ENCODE data around the gene CGREF1.

GRCh38 chr2:27108221-27108620 is 10.7 kb downstream of the CGREF1 start:
- TF ChIP-seq, protein P1, sequence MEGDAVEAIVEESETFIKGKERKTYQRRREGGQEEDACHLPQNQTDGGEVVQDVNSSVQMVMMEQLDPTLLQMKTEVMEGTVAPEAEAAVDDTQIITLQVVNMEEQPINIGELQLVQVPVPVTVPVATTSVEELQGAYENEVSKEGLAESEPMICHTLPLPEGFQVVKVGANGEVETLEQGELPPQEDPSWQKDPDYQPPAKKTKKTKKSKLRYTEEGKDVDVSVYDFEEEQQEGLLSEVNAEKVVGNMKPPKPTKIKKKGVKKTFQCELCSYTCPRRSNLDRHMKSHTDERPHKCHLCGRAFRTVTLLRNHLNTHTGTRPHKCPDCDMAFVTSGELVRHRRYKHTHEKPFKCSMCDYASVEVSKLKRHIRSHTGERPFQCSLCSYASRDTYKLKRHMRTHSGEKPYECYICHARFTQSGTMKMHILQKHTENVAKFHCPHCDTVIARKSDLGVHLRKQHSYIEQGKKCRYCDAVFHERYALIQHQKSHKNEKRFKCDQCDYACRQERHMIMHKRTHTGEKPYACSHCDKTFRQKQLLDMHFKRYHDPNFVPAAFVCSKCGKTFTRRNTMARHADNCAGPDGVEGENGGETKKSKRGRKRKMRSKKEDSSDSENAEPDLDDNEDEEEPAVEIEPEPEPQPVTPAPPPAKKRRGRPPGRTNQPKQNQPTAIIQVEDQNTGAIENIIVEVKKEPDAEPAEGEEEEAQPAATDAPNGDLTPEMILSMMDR (IDR thresholded peaks at IDR 0.05), result no peak
- no peak for TF ChIP-seq POLR2A (IDR thresholded peaks at IDR 0.05)
